Stimulated activated CD4-positive, alpha-beta T cell treated with anti-CD3 and anti-CD28 coated beads, Interleukin-2, amount 100 ng/mL, for 4 hours (primary cell): ENCODE data around the gene TGFBRAP1.
"Not testable (repeated sequence)": the region's sequence is repeated elsewhere in the genome, so short reads cannot be mapped to it uniquely, and the experiment has no call there.

ENCODE experiments used
- DNase-seq: peaks from one replicate; pipeline ENCODE4 v3.0.0-alpha.2; 2020; ENCODE audit warnings: low read depth

TGFBRAP1 gene

DNA sequence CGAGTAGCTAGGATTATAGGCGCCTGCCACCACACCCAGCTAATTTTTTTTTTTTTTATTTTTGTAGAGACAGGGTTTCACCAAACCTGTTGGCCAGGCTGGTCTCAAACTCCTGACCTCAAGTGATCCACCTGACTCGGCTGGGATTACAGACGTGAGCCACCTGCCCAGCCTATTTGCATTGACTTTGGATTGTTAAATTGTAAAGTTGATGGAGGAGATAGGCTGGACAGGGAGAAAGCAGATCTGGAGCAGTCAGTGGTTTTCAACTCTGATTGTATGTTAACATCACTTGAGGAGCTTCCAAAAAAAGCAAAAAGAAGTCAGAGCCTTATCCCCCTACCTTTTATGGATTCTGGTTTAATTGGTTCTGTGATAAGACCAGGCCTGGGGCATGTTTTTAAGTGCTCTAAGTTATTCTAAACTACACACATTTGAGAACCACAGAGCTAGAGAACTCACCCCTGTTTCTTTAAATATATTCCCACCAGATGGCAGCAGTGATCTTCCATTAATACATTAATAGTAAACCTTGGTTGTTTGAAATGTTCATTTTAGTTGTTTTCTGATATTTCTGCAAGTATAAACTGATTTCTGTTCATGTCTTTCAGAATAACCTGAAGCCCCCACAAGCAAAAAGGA lies 15.3 kb upstream of the TGFBRAP1 start:
- DNase-seq, result no peak

DNA sequence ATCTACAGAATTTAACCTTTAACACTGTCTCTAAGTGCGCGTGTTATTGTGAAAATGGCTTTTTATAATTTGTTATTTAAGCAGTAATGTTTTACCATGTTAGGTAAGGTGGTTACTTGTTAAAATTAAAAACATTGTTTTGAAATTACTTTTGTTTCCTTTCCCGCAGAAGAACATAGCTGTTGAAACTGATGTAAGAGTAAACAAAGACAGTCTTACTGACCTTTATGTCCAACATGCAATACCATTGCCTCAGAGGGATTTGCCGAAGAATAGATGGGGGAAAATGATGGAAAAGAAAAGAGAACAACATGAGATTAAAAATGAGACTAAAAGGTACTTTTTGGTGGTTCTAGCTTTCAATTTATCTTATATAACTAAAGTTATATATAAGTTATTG lies 9.9 kb upstream of the TGFBRAP1 start:
- no peak for DNase-seq

DNA sequence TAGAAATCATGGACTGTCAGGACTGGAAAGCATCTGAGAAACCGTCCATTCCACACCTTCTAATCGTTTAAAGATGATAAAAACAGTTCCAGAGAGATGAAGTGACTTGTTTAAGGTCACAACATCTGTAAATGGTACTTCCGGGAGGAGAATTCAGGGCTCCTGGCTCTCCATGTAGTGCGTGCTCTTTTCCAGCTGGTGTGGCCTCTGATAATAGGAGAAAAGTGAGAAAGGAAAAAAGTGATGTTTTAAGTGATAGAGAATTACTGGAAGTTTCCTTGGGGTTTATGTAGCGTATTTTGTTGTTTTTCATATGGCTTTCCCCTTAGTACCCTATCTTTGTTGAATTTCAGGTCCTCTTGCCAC lies 8.5 kb upstream of the TGFBRAP1 start:
- no peak for DNase-seq

DNA sequence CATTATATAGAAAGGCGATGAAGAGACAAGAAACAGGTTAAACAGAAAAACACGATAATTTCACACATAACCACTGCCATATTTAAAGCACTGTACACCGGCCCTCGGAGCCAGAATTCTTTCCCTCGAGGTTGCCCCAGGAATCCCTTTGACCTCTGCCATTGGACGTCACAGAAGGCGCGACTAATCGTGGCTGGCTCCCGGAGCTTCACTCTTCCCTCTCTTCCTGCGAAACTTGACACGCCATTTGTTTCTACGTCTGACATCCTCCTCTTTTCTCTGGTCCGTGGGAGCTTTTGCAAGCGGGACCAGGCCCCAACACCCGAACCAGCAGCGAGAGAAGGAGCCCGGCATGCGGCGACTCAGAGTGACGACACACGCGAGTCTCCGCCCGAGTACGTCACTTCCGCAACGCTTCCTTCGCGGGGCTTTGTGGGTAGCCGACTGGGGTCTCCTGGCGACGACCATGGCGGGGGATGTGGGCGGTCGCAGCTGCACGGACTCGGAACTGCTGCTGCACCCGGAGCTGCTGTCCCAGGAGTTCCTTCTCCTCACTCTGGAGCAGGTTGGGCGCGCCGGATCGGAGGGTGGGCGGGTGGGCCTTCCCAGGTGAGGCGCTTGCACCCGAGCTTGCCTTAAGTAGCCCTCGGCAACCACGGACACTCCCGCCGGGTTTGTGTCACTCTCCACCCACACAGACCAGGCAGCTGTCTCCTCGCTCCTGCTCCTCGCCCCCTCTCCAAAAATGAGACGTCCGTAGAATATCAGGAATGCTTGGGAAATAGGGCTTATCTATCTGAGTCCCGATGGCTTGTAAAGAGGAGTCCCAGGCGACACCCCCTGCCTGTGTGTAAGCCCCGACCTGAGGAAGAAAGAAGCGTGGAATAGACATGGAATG lies 7.8 kb upstream of the TGFBRAP1 start, which contains the start of gene C2orf49:
C2orf49 (plus strand) TSS at position 419 of the 898 bp plus-strand sequence; CDS start at position 467, 48 bp downstream.
- peak; percentile 87 for DNase-seq

DNA sequence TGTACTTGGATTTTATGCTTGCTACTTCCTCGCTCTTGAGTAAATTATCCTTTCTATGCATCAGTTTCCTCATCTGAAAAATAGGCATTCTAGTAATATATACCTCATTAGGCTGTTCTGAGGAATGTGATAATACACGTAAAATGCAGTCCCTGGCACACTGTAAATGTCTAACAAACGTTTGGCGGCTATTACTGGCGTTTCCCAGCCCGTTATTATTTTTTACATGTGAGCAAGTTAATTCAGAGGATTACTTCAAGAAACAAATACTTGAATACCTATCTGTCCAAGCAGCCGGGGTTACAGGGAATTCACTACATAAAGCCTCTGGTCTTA lies 7.2 kb upstream of the TGFBRAP1 start:
- no peak for DNase-seq

DNA sequence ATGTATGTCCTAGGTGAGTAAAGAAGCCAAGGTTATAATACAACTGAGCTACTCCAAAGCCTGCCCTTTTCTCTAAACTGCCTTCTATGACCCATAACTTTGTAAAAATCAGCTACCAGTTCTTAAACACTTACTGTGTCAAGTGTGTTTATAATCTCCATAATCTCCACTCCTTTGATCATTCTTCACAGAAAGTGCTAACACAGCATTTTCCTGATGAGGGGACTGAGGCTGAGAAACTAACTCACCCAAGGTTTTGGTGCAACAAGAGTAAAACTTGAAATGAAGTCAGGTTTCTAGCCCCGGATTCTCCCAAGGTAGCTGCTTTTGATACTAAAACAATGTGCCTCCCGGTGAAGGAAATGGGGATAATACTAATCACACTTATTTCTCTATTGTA lies 5.9 kb upstream of the TGFBRAP1 start:
- DNase-seq, result no peak

DNA sequence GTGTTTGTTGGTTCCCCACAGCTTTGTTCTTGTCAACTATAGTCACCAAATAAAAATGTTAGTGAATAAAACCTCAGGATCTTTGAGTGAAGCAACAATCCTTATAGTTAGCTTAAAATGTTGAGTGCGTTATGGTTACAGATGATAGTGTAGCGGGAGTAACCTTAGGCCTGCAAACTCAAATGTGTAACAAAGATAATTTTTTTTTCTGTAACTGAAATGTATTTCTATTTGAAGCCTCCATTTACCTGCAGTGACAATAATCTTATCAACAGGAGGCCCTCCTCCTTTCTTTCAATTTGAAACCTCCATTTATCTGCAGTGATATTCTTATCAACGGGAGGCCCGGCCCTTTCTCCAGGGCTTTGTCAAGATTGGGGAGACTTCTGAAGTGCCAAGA lies 4.7 kb upstream of the TGFBRAP1 start:
- no peak for DNase-seq

DNA sequence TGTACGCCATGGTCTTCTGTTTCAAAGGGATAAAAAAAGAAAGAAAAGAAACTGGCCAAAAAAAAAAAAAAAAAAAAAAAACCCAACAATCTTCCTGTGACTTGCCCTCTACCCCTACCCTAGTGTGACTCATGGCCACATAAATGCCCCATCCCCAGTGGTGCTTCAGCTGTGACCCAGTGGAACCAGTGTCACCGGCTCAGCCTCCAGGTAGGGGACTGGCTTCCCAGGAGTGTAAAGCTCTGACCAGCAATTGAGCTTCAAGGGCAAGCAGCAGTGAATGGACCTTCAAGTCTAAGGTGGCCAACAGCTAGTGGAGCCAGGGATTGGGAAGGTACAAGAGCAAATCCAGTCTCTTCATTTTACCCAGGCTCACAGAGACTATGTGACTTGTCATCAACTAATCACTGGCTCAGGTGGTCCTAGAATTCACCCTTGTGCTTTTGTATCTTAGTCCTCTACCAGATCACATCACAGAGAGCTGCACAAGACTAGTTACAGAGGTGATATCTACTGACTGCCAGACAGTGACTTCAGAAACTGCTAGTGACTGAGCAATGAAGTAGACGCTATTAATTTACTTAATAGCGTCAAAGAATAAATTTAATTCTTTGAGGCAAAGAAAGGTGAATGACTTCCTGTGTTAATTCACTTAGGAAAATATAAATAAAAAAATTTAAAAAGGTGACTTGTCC lies 1.3 kb upstream of the TGFBRAP1 start:
- DNase-seq, result no peak

DNA sequence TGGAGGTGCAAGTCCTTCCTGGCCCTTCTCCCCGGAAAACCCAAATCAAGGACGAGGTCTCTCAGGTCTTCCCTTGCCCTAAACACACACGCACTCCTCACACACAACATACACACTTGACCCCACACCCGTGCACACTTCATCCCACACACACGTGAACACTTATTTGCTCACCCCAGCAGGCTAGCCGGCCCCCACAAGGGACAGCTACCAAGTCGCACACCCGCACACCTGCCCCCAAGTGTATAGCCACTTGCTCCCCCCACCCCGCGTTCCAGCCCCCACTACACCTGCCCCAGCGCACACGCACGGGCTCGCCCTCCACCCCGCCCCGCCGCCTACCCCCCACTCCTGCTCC lies 359 bp downstream of the TGFBRAP1 start:
- peak; percentile 9 for DNase-seq

DNA sequence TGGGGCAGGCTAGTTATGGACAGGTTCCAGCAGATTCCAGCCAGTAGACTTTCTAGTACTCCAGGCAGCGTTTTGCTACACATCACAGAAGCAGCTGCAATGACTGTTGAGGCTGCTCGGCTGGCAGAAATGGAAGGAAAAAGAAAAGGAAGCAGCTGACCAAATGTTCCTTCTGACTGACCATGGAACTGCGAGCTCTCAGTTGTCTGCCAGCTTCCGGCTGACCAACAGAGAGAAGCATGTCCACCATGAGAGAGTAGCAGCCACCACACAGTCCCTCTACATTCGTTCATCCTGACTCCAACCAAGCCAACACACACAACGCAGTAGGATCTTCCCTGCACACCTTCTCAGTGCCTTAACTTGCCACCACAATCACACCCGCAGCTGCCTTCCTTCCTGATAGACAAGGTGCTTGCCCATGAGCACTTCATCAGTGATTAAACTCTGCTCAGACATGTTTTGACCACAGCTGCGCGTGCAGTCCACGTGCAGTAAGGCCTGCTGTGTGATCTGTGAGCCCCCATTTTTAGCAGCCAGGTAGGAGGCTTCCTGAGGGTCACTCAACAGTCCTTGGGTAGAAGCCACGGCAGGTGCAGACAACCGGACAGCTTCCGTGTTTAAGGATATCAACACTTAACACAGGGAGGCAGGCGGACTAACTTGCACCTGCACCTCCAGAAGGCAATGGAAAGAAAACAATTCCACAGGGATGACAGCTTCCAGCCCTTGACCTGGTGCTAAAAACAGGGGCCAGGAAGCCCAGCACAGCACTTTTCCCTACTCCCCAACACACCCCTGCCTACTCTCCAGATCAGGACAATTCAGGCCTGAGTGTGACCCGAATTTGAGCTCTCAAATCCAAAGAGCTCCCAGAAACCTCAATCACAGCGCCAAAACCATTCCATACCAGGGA lies 996 bp downstream of the TGFBRAP1 start:
- no peak for DNase-seq

DNA sequence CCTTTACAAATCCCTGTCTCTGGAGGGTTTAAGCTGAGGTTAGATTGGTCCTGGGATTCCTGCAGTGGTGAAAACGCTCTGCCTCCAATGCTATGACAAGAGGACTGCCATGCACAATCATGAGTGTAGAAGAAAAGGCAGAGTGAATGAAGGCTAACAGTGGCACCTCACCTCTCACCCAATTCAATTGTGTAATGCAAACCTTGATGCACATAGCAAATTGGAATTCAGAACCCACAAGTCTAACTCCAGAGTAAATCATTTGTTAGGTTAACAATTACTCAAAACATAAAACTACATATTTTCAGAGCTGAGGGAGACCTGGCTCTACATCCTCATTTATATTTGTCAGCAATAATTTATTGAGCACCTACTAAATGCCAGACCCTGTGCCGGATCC lies 1.8 kb downstream of the TGFBRAP1 start:
- no peak for DNase-seq

DNA sequence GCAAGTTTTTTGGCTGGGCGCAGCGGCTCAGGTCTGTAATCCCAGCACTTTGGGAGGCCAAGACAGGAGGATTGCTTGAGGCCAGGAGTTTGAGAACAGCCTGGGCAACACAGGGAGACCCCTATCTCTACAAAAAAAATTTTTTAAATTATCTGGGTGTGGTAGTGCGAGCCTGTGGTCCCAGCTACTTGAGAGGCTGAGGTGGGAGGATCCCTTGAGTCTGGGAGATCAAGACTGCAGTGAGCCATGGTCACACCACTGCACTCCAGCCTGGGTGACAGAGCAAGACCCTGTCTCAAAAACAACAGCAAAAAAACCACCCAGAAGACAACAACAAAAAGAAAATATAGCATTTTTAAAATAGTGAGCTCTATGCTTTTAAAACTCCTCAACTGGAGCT lies 2.3 kb downstream of the TGFBRAP1 start:
- not testable (repeated sequence) for DNase-seq

DNA sequence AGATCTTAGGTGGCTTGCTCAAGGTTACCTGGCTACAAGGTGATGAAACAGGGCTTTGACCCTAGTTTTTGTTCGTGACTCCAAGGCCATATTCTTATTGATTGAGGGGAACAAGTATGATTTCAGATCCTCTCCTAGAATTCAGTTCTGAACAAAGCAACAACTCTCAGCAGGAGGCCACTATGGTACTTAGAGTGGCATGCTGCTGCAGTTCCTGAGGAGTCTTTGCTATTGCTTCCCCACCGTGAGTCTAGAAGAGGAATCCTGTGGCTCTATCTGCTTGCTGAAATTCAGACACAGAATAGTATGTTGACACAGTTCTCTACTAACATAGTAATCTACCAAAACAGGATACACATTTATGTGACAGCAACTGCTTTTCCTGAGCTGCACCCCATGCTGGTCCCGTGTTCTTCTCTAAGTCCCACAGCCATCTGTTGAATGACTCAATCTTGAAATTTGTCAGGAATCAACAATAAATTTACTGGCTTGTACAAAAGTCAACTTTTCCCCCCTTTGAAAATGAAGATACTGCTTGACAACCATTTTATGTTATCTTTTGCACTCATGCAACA lies 4.1 kb downstream of the TGFBRAP1 start:
- no peak for DNase-seq

DNA sequence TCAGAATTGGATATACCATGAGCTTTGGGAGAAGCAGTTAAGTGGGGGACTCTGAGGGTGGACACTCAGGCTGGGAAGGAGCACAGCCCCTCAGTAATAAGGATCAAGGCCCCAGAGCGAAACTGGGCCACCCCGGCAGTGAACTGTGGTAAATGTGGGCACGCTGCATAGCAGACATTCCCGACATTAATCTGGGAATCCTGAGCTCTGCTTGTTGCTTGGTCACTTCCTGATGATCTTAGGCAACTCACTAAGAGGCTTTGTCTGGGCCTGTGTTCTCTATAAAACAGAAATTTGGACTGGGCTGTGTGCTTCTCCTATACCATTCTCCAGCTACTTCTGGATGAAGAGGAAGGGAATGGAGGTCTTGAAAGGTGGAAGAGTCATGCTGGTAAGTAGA lies 4.8 kb downstream of the TGFBRAP1 start:
- no peak for DNase-seq

DNA sequence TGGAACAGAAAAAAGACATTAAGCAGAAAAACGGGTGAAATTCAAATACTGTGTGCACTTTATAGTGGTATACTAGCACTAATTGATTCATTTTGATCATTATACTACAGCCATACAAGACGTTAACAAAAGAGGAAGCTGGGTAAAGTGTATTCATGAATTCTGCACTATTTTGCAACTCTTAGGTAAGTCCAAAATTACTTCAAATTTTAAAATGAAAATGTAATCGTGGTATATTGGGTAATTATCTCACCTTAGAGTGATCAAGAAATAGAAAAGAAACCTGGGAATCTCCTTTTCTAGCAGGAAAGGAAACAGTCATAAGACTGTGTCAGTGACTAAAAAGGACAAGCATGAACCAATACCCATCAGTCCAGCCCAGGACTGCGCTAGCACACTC lies 5.4 kb downstream of the TGFBRAP1 start:
- DNase-seq, result no peak

DNA sequence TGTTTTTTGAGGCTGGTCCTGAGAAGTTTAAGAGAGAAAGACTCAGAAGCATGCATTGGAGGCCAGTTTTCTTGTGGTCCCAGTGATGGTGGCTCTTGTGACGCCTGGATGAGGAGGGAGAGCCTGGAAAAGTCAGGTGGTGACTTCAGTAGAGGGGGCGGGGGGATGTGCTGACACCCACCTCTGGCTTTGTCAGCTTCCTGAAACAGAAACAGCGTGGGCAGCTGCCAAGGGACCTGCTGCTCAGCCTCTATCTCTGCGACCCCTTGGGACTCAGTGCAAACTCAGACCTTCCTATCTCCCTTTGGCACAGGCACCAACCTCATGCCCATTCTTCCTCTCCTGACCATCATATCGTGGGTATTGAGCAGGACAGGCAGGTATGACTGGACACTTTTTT lies 6.4 kb downstream of the TGFBRAP1 start:
- no peak for DNase-seq

DNA sequence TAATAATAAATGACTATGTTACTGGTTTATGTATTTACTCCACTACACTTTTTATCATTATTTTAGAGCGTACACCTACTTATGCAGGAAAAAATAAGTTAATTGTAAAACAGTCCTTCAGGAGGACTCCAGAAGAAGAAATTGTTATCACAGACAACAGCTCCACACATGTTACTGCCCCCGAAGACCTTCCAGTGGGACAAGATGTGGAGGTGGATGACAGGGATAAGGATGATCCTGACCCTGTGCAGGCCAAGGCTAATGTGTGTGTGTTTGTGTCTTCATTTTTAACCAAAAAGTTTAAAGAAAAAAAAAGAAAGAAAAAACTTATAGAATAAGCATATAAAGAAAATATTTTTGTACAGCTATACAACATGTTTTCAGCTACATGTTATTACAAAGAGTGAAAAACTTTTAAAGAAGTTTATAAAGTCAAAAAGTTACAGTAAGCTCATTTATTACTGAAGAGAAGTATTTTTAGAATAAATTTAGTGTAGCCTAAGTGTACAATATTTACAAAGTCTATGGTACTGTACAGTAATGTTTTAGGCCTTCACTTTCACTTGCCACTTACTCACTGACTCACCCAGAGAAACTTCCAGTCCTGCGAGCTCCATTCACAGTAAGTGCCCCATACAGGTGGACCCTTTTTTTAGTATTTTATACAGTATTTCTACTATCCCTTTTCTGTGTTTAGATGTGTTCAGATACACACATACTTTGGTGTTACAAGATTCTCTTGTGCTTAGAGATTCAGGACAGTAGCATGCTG lies 7.5 kb downstream of the TGFBRAP1 start:
- no peak for DNase-seq

DNA sequence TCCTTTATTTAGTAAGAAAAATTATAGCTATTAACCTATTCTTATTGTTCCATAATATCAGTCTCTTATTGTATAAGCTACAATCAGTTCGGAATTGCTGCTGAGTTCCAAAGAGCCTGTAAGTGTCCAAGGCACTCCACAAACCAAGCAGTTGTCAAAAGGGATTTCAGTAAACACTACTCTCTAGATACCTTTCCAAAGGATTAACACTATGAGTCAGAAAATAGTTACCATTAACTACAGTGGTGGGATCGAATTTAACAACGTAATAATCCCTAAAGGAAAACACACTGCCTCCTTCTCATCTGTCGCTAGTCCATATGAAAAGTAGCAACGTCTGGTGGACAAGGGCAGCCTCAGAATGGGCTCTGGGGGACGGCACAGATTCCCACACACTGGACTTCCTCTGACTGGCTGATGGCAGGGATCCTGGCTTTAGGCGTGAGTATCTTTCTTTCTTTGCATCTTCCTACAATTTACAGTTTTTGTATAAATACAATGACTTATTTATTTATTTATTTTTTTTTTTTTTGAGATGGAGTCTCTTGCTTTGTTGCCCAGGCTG lies 8.8 kb downstream of the TGFBRAP1 start:
- no peak for DNase-seq

DNA sequence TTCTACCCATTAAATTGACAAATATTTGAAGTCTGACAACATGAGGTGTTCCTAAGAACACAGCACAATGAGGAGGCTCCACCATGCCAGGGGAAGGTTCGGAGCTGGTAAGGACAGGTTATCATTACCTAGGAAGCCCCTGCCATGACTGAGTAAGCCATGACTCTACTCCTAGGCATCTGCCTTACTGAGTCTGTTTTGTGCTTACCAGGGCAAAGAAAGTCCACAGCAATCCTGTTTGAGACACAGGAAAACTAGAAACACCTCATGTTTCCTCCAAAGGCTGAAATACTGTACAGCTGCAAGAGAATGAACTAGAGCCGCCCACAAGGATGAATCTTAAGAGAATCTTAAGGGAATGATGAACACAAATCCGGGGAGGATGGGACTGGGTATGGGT lies 11.6 kb downstream of the TGFBRAP1 start:
- DNase-seq, result no peak

DNA sequence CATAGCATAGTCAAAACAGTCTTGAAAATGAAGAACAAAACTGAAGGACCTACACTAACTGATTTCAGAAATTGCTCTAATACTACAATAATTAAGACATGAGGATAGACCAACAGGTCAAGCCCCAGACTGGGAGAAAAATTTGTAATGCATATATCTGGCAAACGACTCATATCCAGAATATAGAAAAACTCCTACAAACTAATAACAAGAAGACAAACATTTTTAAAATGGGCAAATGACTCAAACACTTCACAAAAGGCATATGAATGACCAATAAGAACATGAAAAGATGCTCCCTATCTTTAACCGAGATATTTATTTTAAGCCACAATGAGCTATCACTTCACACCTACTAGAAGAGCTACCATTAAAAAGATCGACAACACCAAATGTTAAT lies 14.2 kb downstream of the TGFBRAP1 start:
- DNase-seq, result no peak

DNA sequence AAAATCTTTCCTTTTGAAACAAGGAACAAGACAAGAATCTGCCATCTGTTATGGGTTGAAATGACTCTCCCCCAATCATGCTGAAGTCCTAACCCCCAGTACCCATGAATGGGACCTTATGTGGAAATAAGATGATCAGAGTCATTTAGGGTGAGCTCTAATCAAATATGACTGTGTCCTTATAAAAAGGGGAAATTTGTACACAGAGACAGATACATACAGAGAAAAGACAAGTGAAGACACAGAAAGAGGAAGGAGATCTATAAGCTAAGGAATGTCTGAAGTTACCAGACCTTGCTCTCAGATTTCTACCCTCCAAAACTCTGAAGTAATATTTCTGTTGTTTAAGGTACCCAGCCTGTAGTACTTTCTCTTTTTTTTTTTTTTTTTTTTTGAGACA lies 15.7 kb downstream of the TGFBRAP1 start:
- DNase-seq, result no peak
